ENCODE results near the gene PARD6B.

PARD6B gene

DNA sequence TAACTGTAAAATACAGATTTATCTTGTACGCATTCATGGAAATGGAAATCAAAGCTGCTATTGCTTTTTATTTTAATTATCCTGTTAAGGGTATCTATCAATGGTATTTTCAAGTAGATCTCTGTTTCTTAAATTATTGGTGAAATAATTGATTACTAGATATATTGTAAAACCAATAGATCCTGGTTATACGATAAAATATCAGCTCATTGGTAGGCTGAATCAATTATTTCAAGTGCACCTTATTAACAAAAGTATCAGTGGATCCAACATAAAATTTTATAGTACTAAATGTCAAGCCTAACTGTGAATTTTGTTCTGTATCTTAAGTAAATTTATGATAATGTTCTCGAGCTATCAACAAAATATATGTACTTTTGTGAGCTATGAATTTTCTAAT lies 21.8 kb downstream of the PARD6B start:
- no peak for ATAC-seq
- TF ChIP-seq OSR1 (CRISPR knock-in tag; IDR thresholded peaks at IDR 0.05): no peak
- TF ChIP-seq ZNF565 (CRISPR knock-in tag; conservative IDR thresholded peaks at IDR 0.05; ENCODE audit: low read depth): no peak
- TF ChIP-seq, protein P1, sequence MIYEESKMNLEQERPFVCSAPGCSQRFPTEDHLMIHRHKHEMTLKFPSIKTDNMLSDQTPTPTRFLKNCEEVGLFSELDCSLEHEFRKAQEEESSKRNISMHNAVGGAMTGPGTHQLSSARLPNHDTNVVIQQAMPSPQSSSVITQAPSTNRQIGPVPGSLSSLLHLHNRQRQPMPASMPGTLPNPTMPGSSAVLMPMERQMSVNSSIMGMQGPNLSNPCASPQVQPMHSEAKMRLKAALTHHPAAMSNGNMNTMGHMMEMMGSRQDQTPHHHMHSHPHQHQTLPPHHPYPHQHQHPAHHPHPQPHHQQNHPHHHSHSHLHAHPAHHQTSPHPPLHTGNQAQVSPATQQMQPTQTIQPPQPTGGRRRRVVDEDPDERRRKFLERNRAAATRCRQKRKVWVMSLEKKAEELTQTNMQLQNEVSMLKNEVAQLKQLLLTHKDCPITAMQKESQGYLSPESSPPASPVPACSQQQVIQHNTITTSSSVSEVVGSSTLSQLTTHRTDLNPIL (CRISPR knock-in tag; IDR thresholded peaks at IDR 0.05; ENCODE audit: low read depth): no peak
- TF ChIP-seq TSHZ2 (CRISPR knock-in tag; IDR thresholded peaks at IDR 0.05): no peak
- no peak for TF ChIP-seq SNAI2 (CRISPR knock-in tag; IDR thresholded peaks at IDR 0.05)
- TF ChIP-seq ARNTL (CRISPR knock-in tag; IDR thresholded peaks at IDR 0.05; ENCODE audit: borderline replicate concordance, low read depth): no peak
- TF ChIP-seq PPARA (CRISPR knock-in tag; IDR thresholded peaks at IDR 0.05; ENCODE audit: borderline replicate concordance): no peak
- TF ChIP-seq, protein P2, sequence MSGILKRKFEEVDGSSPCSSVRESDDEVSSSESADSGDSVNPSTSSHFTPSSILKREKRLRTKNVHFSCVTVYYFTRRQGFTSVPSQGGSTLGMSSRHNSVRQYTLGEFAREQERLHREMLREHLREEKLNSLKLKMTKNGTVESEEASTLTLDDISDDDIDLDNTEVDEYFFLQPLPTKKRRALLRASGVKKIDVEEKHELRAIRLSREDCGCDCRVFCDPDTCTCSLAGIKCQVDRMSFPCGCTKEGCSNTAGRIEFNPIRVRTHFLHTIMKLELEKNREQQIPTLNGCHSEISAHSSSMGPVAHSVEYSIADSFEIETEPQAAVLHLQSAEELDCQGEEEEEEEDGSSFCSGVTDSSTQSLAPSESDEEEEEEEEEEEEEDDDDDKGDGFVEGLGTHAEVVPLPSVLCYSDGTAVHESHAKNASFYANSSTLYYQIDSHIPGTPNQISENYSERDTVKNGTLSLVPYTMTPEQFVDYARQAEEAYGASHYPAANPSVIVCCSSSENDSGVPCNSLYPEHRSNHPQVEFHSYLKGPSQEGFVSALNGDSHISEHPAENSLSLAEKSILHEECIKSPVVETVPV (CRISPR knock-in tag; IDR thresholded peaks at IDR 0.05): no peak
- no peak for TF ChIP-seq ZNF70 (CRISPR knock-in tag; IDR thresholded peaks at IDR 0.05)
- no peak for TF ChIP-seq GLIS3 (CRISPR knock-in tag; IDR thresholded peaks at IDR 0.05)
- no peak for TF ChIP-seq ZFP3 (CRISPR knock-in tag; IDR thresholded peaks at IDR 0.05)
- TF ChIP-seq PATZ1 (CRISPR knock-in tag; IDR thresholded peaks at IDR 0.05; ENCODE audit: borderline replicate concordance): no peak
- TF ChIP-seq ESRRG (CRISPR knock-in tag; IDR thresholded peaks at IDR 0.05): no peak
- TF ChIP-seq TCF4 (CRISPR knock-in tag; IDR thresholded peaks at IDR 0.05; ENCODE audit: borderline replicate concordance): no peak
- TF ChIP-seq RARB (CRISPR knock-in tag; IDR thresholded peaks at IDR 0.05): no peak

DNA sequence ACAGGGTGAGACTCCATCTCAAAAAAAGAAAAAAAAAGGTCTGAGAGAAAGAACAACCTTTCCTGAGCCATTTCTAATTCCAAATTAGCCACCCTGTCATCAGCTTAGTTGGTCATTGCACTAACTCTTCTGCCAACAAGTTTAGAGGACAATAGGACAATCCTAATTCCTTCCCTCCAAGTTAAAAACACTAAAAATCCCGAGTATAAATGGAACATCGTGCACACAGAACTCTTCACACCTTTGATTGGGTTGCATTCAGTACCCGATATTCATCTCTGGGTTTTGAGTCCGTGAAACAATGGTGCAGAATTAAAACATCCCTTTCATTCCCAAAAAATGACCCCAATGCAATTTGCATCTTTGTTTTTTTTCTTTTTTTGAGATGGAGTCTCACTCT lies 23.0 kb downstream of the PARD6B start:
- no peak for TF ChIP-seq GLIS3 (CRISPR knock-in tag; IDR thresholded peaks at IDR 0.05)
- no peak for TF ChIP-seq ZFP3 (CRISPR knock-in tag; IDR thresholded peaks at IDR 0.05)
- TF ChIP-seq, protein P3, sequence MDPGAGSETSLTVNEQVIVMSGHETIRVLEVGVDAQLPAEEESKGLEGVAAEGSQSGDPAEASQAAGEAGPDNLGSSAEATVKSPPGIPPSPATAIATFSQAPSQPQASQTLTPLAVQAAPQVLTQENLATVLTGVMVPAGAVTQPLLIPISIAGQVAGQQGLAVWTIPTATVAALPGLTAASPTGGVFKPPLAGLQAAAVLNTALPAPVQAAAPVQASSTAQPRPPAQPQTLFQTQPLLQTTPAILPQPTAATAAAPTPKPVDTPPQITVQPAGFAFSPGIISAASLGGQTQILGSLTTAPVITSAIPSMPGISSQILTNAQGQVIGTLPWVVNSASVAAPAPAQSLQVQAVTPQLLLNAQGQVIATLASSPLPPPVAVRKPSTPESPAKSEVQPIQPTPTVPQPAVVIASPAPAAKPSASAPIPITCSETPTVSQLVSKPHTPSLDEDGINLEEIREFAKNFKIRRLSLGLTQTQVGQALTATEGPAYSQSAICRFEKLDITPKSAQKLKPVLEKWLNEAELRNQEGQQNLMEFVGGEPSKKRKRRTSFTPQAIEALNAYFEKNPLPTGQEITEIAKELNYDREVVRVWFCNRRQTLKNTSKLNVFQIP (CRISPR knock-in tag; IDR thresholded peaks at IDR 0.05; ENCODE audit: borderline replicate concordance, low read depth): no peak
- TF ChIP-seq CSDC2 (CRISPR knock-in tag; IDR thresholded peaks at IDR 0.05): no peak
- TF ChIP-seq ISL1 (CRISPR knock-in tag; IDR thresholded peaks at IDR 0.05): no peak
- no peak for ATAC-seq

- TF ChIP-seq RARB (CRISPR knock-in tag; IDR thresholded peaks at IDR 0.05): no peak
- TF ChIP-seq ESRRG (CRISPR knock-in tag; IDR thresholded peaks at IDR 0.05): no peak
- TF ChIP-seq CSDC2 (CRISPR knock-in tag; IDR thresholded peaks at IDR 0.05): no peak
- no peak for TF ChIP-seq ISL1 (CRISPR knock-in tag; IDR thresholded peaks at IDR 0.05)
Measured at GRCh38 chr20:50756447-50756846, 25.1 kb downstream of the PARD6B start.

DNA sequence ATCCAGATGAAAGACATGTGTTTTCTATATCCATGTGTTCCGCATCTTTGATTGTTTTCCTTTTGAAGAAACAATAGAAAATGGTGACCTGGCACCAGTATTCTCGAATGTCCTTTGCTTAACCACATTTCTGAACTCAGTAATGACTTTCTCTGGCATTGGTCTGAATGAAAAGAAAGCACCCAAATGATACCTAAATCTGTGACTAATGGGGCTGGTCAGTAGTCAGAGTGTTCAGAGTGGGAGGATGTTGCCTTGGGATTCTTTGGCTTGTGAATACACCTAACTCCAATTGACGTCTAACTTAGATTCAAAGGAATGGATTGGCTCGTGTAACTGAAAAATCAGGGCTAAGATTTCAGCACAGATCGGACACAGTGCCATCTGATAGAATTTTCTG lies 27.1 kb downstream of the PARD6B start:
- no peak for ATAC-seq
- TF ChIP-seq, protein P2 (CRISPR knock-in tag; IDR thresholded peaks at IDR 0.05): no peak
- TF ChIP-seq ARNTL (CRISPR knock-in tag; IDR thresholded peaks at IDR 0.05; ENCODE audit: borderline replicate concordance, low read depth) (no peak), CSDC2 (CRISPR knock-in tag; IDR thresholded peaks at IDR 0.05) (no peak), ISL1 (CRISPR knock-in tag; IDR thresholded peaks at IDR 0.05) (no peak), ESRRG (CRISPR knock-in tag; IDR thresholded peaks at IDR 0.05) (no peak), PATZ1 (CRISPR knock-in tag; IDR thresholded peaks at IDR 0.05; ENCODE audit: borderline replicate concordance) (no peak), ZNF8 (CRISPR knock-in tag; IDR thresholded peaks at IDR 0.05) (no peak), OSR1 (CRISPR knock-in tag; IDR thresholded peaks at IDR 0.05) (no peak), TOX (CRISPR knock-in tag; IDR thresholded peaks at IDR 0.05; ENCODE audit: borderline replicate concordance) (no peak), PPARA (CRISPR knock-in tag; IDR thresholded peaks at IDR 0.05; ENCODE audit: borderline replicate concordance) (no peak)

More at GRCh38 chr20:50756447-50756846, 25.1 kb downstream of the PARD6B start:
- no peak for ATAC-seq
